HG03280 (cell line): Measurements from ENCODE around the gene MARCHF9.

Experiments
- ATAC-seq: cut with Tn5 transposase; IDR thresholded peaks from one replicate; pipeline ENCODE4 v1.9.1; 2021; ENCODE audit warnings: mild to moderate bottlenecking, moderate library complexity; ENCODE audit not compliant: unreplicated experiment

The MARCHF9 gene

DNA sequence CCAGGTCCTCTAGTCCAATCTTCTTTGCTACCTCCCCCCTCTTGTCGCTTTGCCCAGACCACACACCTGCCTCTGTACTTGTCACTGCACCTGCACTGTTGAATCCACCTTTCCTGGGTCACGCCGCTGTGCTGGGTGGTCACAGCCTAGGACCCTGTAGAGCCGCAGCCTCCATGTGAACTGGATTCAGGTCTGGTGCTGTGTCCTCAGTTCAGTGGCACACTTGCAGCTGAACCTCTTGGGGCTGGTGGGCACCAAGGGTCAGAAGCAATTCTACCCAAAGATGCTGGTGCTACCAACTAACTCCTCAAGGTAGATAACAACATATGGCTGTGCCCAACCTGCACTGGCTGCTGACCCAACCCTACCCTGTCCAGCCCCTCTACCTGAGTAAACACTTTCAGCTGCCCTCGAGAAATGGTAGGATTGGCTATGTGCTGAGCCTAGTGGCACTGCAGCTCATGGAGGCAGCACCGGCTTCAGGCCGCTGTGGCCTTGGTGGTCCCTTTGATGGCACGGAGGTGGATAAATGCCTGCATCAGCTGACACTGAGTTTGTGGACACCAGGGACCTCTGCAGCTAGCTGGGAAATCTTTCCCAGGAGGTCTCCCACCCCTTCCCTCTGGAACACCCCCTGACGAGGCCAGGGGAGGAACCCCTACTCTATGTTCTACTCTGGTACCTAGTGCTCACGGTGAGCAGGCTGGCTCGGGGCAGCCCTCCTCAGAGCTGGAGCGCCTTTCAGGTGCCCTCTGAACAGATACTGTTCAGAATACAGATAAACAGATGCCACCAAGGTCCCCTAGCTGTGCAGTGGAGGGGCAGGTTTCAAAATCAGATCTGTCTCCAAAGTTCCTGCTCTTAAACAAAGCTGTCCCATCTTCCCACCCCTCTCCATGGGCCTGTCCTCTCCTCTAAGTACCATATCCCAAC is 30.6 kb upstream of the MARCHF9 start:
- no peak for ATAC-seq

DNA sequence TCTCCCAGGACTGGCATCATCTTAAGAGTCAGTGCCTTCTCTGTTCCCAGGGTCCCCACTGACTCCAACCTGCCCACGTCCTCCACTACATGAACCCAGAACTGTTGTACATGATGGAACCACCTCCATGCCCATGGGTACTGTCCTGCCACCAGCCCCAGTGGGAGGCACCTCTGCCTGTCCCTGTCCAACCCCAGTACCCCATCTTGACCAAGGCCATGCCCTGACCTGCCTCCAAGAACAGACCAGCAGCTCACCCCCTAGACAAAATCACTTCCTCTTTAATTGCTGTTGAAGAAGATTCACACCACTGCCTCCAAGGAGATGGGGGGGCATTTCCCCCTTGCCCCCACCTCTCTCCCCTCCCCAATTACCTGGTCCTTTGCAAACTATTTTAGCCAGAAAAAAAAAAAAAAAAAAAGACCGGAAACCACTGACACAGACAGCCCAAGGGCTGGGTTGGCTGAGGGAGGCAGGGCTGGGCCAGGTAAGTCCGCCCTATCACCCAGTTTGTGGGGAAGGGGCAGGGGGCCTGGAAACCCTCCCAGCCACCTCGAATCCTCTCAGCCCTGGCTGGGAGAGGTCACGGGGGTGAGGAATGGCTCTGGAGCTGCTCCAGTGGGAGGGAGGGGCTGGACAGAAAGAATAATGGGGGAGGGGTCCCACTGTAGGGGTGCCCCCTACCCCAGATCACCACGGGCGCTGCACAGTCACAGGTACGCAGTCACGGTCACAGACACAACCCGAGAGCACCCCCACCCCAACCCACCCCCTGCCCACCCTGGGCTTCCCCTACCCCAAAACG is 29.8 kb upstream of the MARCHF9 start:
- ATAC-seq, result no peak

DNA sequence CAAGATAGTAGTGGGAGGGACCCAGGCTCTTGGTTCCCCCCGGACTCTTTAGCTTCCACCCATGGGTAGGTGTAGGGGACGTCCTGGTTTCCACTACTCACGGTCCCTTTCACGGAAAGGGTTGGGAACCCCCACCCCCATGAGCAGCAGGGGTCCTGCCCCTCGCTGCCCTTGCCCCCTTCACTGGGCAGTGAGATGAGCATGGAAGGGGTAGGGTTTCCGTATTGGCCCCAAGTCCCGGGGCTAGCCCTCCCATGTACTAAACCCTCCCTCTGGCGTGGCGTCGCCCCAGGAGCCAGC is 29.1 kb upstream of the MARCHF9 start:
- no peak for ATAC-seq

DNA sequence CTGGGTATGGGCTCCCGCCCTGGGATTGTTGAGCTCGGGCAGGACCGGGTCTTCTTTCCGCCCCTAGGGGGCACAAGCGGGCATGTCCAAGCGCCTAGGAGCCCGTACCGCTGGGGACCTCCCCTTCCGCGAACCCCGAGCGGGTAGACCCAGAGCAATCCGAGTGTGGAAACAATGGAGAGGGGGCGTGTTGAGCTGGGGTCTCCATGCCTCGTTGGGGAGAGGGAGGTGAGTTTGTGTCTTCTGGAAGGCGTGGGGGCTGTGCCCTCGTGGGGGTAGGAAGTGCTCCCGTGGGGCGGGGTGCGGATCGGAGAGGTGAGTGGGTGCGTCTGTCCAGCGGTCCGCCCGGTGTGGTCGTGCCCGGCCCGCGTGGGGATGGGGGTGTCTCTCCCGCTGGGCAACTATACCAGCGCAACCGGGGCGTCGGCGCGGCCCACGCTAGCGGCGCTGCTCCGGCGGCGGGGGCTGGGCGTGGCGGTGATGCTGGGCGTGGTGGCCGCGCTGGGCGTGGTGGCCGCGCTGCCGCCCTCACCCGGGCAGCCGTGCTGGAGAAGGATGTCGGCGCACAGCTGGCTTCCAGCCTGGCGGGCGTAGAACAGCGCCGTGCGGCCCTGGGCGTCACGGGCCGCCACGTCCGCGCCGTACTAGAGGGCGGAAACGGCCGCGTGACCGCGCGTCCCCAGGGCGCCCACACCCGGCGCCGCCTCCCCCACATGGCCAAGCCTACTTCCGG is 28.6 kb upstream of the MARCHF9 start:
- no peak for ATAC-seq

DNA sequence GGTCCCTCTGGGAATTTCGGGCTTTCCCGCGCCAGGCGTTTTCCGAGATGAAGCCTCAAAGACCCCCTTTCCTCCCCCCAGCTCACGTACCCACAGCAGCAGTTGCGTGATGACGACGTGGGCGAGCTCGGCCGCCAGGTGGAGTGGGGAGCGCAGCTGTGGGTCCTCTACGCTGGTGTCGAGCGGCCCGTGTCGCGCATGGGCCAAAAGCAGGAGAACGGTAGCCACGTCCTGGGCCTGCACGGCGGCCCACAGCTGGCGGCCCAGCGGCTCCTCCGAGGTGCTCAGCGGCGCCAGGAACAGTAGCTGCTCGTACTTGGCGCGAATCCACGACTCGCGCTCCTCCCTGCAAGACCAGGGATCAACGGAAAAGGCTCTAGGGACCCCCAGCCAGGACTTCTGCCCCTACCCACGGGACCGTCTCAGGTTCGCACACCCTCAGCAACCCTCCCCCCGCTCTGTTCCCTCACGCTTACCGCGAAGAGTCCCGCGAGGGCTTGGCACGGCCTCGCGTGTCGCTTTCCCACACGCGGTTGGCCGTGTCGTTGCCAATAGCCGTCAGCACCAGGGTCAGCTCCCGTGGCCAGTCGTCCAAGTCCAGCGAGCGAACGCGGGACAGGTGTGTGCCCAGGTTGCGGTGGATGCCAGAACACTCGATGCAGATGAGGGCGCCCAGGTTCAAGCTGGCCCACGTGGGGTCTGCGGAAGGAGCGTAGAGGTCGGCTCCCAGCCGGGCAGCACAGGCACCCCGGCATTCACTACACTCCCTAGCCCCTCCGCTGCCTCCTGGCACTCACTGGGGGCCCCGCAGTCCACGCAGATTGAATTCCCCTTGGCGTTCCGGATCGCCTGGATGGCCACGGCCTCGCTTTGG is 27.8 kb upstream of the MARCHF9 start:
- ATAC-seq, result no peak

- ATAC-seq, result no peak
Measured at GRCh38 chr12:57727758-57728395, 27.0 kb upstream of the MARCHF9 start.

DNA sequence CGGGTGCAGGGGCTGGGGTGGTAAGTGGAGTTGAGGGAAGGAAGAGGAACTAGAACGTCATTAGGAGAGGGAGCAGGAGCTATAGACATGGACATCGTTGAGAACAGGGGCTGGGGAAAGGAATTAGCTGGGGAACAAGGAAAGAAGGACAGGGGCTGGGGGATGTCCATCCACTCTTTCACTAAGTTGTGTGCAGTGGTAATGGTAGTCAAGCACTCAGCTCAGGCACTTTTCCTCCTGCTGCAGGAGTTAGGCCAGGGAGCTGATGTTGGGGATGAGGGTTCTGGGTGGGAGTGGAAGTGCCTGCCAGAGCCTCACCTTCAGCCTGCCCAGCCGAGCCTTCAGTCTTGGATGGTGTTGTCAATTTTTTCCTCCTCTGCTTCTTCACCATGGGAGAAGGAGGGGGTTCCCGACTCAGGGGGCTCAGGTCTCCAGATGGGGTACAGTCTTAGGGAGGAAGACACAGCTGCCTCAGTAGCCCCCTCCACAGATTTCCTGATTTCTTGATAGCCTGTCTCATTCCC is 25.5 kb upstream of the MARCHF9 start:
- ATAC-seq, result no peak

GRCh38 chr12:57730336-57731067 is 24.4 kb upstream of the MARCHF9 start:
- ATAC-seq, result no peak

DNA sequence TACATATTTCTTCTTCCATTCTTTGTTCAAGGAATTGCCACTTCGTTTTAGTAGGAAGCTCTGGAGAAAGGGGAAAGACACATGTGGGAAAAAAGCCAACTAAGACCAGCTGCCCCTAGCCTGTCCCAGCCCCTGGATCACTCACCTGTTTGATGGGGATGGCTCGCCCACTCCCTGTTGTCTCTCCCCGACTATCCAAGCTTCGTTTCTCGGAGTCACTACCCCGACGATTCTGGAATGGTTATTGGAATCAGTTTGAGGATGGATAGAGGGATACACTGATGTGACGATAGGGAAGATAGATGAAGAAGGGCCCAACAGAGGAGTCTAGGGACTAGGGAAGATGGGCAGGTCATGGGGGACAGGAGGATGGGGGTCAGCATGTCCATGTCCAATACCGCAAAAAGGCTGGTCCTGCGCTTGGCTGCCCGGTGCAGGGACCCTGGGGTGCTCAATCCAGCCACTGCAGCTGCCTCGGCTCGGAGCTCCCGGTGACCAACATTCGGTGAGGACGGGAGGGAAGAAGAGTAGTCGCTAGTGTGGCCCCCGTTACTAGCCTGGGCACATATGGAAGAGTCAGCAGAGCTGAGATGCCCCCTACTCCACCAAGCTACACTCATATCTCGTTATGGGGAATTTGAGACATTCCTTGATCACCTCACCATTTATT is 23.4 kb upstream of the MARCHF9 start:
- ATAC-seq, result no peak

GRCh38 chr12:57732270-57732669 is 22.6 kb upstream of the MARCHF9 start:
- ATAC-seq, result no peak

DNA sequence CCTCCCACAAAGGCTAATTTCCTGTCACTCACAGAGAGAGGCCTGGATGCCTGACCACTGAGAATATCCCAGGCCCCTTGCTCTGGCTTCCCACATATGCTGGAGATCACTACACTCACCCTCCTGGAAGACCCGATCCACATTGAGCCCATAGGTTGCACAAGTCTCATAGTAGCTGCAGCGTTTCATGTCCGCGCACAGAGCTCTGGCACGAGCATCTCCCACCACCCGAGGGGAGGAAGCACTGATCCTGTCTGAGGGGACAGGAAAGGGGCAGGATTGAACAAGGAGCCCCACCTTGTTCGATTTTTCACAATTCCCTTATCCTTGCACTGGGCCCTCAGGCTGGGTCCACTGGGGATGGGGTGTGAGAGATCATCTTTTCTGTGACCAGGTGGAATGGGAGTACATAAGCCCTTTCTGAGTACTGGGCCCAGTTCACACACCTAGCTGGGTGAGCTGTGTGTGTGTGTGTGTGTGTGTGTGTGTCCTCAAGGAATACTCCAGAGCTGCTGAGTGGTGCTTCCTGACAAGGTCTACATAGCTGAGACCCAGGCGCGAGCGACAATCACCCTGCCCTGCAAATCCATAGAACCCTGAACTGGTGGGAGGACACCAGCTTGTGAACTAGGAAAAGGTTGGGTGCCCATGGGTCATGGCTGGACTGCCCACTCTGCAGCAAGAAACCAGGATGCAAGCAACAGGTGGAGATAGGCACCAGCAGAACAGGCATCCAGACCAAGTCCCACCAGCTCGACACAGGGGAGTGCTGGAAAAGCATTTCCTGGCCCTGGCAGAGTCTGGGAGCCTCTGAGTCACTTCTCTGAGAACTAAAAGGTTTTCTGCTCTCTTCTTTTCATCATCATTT is 21.9 kb upstream of the MARCHF9 start:
- no peak for ATAC-seq

DNA sequence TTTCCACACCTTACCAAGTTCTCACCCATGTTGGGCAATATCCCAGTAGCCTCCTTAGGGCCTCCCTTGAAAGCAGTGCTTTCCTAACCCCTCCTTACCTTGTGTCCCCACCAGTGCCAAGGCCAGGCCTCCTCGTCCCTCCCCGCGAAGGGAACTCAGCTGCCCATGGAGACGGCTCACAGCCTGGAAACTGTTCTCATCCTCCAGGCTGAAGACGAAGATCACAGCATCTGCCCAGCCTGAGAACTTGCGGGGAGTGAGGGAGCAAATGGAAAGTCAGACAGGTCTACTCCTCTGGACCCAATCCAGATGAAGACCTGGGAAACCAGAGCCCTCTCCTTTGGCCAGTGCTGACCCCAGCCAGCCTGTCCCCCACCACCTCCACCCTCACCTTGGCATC is 21.0 kb upstream of the MARCHF9 start:
- no peak for ATAC-seq

DNA sequence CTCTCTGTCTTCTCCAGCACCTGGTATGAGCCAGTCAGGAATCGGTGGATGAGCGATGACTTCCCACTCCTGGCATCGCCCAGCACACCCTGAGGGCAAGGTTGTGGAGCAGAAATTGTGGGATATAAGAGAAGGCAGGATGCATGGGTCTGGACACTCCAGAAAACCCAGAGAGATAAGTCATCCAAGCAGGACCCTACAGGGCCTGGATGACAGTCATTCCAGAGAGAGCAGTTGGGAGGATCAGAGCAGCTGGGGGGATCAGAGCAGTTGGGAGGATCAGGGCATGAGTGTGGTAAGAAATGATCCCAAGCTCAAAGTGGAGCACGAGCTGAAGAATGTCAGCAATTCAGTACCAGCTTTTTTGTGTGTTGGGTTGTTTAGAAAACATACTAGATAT is 20.3 kb upstream of the MARCHF9 start:
- ATAC-seq, result no peak

GRCh38 chr12:57735198-57735855 is 19.6 kb upstream of the MARCHF9 start:
- ATAC-seq, result no peak

GRCh38 chr12:57735952-57736740 is 18.8 kb upstream of the MARCHF9 start:
- no peak for ATAC-seq

DNA sequence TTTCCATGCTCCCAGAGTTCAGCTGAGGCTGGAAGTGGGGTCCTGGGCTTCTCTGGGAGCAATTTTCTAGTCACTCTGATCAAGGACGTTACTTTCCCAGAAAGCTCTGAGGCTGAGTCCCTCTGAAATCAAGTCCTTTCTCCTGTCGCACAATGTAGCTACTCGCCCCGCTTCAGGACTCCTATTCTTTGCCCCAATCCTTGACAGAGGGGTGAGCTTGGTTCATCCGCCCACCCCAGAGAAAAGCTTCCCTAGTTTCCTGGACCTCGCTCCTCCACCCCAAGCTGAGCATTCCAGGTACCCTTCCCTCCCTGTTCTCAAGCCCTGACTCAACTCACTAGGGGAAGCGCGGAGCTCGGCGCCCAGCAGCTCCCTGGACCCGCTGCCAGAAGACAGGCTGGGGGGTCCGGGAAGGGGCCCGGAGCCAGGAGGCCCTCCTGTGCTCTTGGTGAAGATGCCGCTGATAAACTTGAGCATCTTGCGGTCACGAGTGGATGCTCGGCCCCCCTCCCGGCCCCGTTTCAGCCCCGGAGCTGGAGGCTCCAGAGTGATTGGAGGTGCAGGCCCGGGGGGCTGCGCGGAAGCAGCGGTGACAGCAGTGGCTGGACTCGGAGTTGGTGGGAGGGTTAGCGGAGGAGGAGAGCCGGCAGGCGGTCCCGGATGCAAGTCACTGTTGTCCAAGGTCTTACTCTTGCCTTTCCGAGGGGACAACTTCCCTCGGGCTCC is 18.0 kb upstream of the MARCHF9 start:
- no peak for ATAC-seq
